Epidermal melanocyte (primary cell): Measurements from ENCODE around the gene MICAL3.

ENCODE experiments used
- DNase-seq: peaks from one replicate; pipeline ENCODE4 v3.0.0; 2011; ENCODE audit warnings: low spot score; ENCODE audit not compliant: insufficient read length

Gene MICAL3

GRCh38 chr22:17972385-17973191 lies 51.8 kb downstream of the MICAL3 start:
- peak; percentile 58 for DNase-seq

GRCh38 chr22:17971711-17972110 lies 52.6 kb downstream of the MICAL3 start:
- DNase-seq = no peak

GRCh38 chr22:17970201-17970708 lies 54.1 kb downstream of the MICAL3 start:
- DNase-seq = no peak

GRCh38 chr22:17969701-17970113 lies 54.7 kb downstream of the MICAL3 start:
- DNase-seq = no peak

GRCh38 chr22:17968126-17968525 lies 56.2 kb downstream of the MICAL3 start:
- DNase-seq = no peak

- DNase-seq = no peak
Measured at GRCh38 chr22:17966403-17966717, 58.0 kb downstream of the MICAL3 start.

GRCh38 chr22:17965538-17966402 lies 58.6 kb downstream of the MICAL3 start:
- DNase-seq = no peak

- DNase-seq = no peak
Measured at GRCh38 chr22:17964643-17965042, 59.7 kb downstream of the MICAL3 start.

- no peak for DNase-seq
Measured at GRCh38 chr22:17964156-17964555, 60.2 kb downstream of the MICAL3 start.

- DNase-seq = no peak
Measured at GRCh38 chr22:17963015-17963414, 61.3 kb downstream of the MICAL3 start.

- DNase-seq = no peak
Measured at GRCh38 chr22:17962168-17962567, 62.2 kb downstream of the MICAL3 start.

GRCh38 chr22:17961446-17961729 lies 63.0 kb downstream of the MICAL3 start:
- DNase-seq = no peak

GRCh38 chr22:17960695-17961445 lies 63.5 kb downstream of the MICAL3 start:
- no peak for DNase-seq

GRCh38 chr22:17960011-17960410 lies 64.3 kb downstream of the MICAL3 start:
- no peak for DNase-seq

- no peak for DNase-seq
Measured at GRCh38 chr22:17958166-17958565, 66.2 kb downstream of the MICAL3 start.

- no peak for DNase-seq
Measured at GRCh38 chr22:17957693-17958092, 66.7 kb downstream of the MICAL3 start.

GRCh38 chr22:17957204-17957603 lies 67.2 kb downstream of the MICAL3 start:
- DNase-seq = no peak

GRCh38 chr22:17956630-17957029 lies 67.7 kb downstream of the MICAL3 start:
- no peak for DNase-seq

GRCh38 chr22:17955590-17956379 lies 68.6 kb downstream of the MICAL3 start:
- DNase-seq = no peak

GRCh38 chr22:17954860-17955587 lies 69.3 kb downstream of the MICAL3 start:
- no peak for DNase-seq
